Neuronal stem cell (in vitro differentiated cells): ENCODE data around the gene HDAC9.
A peak's percentile ranks its signal among the peaks of the same experiment; 100 is the strongest.

Source experiments
- DNase-seq: peaks from one replicate; pipeline ENCODE4 v3.0.0-alpha.2; 2013; ENCODE audit warnings: low spot score
- H2AFZ ChIP-seq: one replicate; pipeline ENCODE4 v1.6.1; 2013; ENCODE audit warnings: mild to moderate bottlenecking, low read length, inconsistent platforms
- H2AK5ac ChIP-seq: 2 replicates; pipeline ENCODE4 v1.6.1; 2013; ENCODE audit warnings: low read depth, mild to moderate bottlenecking, inconsistent platforms, low read length, moderate library complexity, mixed read lengths
- H2BK120ac ChIP-seq: 2 replicates; pipeline ENCODE4 v1.6.1; 2013; ENCODE audit warnings: low read depth, mild to moderate bottlenecking, inconsistent platforms, low read length, moderate library complexity, mixed read lengths
- H2BK12ac ChIP-seq: one replicate; pipeline ENCODE4 v1.6.1; 2013; ENCODE audit warnings: low read length, inconsistent platforms
- H2BK15ac ChIP-seq: 2 replicates; pipeline ENCODE4 v1.6.1; 2013; ENCODE audit warnings: mild to moderate bottlenecking, low read length, inconsistent platforms, mixed read lengths
- H2BK5ac ChIP-seq: one replicate; pipeline ENCODE4 v1.6.1; 2013; ENCODE audit warnings: inconsistent platforms, mild to moderate bottlenecking, low read length, moderate library complexity
- H3K14ac ChIP-seq: one replicate; pipeline ENCODE4 v1.6.1; 2013; ENCODE audit warnings: low read length, inconsistent platforms
- H3K18ac ChIP-seq: 2 replicates; pipeline ENCODE4 v1.6.1; 2013; ENCODE audit warnings: low read length, inconsistent platforms
- H3K23ac ChIP-seq: 2 replicates; pipeline ENCODE4 v1.6.1; 2013; ENCODE audit warnings: low read depth, mild to moderate bottlenecking, mixed read lengths, low read length, inconsistent platforms; ENCODE audit not compliant: poor library complexity
- H3K27ac ChIP-seq: replicated peaks from 3 replicates; pipeline ENCODE4 v1.5.1; 2013; ENCODE audit warnings: low read length, inconsistent platforms
- H3K27me3 ChIP-seq, 3 experiments: 2 replicates each; pipeline ENCODE4 v1.6.1; 2013; ENCODE audit warnings: low read length in 3 of 3, mild to moderate bottlenecking in 2 of 3, inconsistent platforms in 1 of 3, low read depth in 1 of 3, mixed read lengths in 1 of 3, moderate library complexity in 1 of 3; ENCODE audit not compliant: control insufficient read depth in 3 of 3, insufficient read depth in 3 of 3
- H3K36me3 ChIP-seq, 2 donors: replicated peaks in 1 of 2; 2 replicates each; pipeline ENCODE4 v1.6.1; 2013; ENCODE audit warnings: low read length in 2 of 2; ENCODE audit not compliant: control insufficient read depth in 2 of 2, insufficient read depth in 2 of 2
- H3K4ac ChIP-seq: 2 replicates; pipeline ENCODE4 v1.6.1; 2013; ENCODE audit warnings: inconsistent platforms, mild to moderate bottlenecking, low read length, moderate library complexity
- H3K4me1 ChIP-seq, 2 donors: 1 replicate in 1 of 2; 2 replicates in 1 of 2; pipeline ENCODE4 v1.6.1; 2013; ENCODE audit warnings: low read length in 2 of 2, low read depth in 1 of 2; ENCODE audit not compliant: control insufficient read depth in 2 of 2, insufficient read depth in 1 of 2
- H3K4me2 ChIP-seq: one replicate; pipeline ENCODE4 v1.6.1; 2013; ENCODE audit warnings: mild to moderate bottlenecking, low read length, inconsistent platforms; ENCODE audit not compliant: insufficient read depth, poor library complexity, severe bottlenecking
- H3K4me3 ChIP-seq, 2 donors: 2 replicates each; pipeline ENCODE4 v1.5.1; 2013; ENCODE audit warnings: low read length in 2 of 2, mild to moderate bottlenecking in 2 of 2, inconsistent platforms in 1 of 2, moderate library complexity in 1 of 2
- H3K79me1 ChIP-seq: one replicate; pipeline ENCODE4 v1.6.1; 2013; ENCODE audit warnings: low read depth, mild to moderate bottlenecking, inconsistent platforms, low read length, moderate library complexity
- H3K9ac ChIP-seq: one replicate; pipeline ENCODE4 v1.6.1; 2013; ENCODE audit warnings: mild to moderate bottlenecking, low read depth, low read length, inconsistent platforms; ENCODE audit not compliant: poor library complexity
- H3K9me3 ChIP-seq, 2 donors: replicated peaks in 1 of 2; 2 replicates each; pipeline versions ENCODE3 to v1.6.1; 2013; ENCODE audit warnings: low read length in 2 of 2, mild to moderate bottlenecking in 2 of 2, inconsistent platforms in 1 of 2, low read depth in 1 of 2, mixed read lengths in 1 of 2, moderate library complexity in 1 of 2; ENCODE audit not compliant: control insufficient read depth in 2 of 2, insufficient read depth in 1 of 2
- H4K8ac ChIP-seq: one replicate; pipeline ENCODE4 v1.6.1; 2013; ENCODE audit warnings: low read depth, mild to moderate bottlenecking, inconsistent platforms, low read length, moderate library complexity
- H4K91ac ChIP-seq: one replicate; pipeline ENCODE4 v1.6.1; 2013; ENCODE audit warnings: low read length, low read depth, mild to moderate bottlenecking, inconsistent platforms; ENCODE audit not compliant: poor library complexity
- WGBS, 2 donors: extraction: QIAGEN DNeasy Blood & Tissue Kit; methylation state at CpG; one replicate each; pipeline ENCODE4 v1.1.7; 2013; ENCODE audit warnings: missing lambda C conversion rate in 2 of 2, mixed read lengths in 1 of 2; ENCODE audit not compliant: insufficient read length in 2 of 2, insufficient replicate concordance in 1 of 2; ENCODE audit errors: extremely low coverage in 2 of 2; 5-methylcytosine and 5-hydroxymethylcytosine counted together

HDAC9 gene

GRCh38 chr7:18835001-18835690, 339.6 kb downstream of the HDAC9 start:
- Histone ChIP-seq H3K4me3 (no peak overlapping the region), H3K27ac (no peak overlapping the region)

GRCh38 chr7:18843979-18844378, 348.4 kb downstream of the HDAC9 start:
- H3K18ac ChIP-seq, result no peak overlapping the region
- H4K8ac ChIP-seq, result no peak overlapping the region
- no peaks in the 10 kb centered on the region for H3K4me1 ChIP-seq
- no peak overlapping the region for H2BK120ac ChIP-seq
- H2BK15ac ChIP-seq, result no peak overlapping the region
- H3K23ac ChIP-seq, result no peak overlapping the region
- H3K4ac ChIP-seq, result no peak overlapping the region
- H3K9ac ChIP-seq, result no peak overlapping the region
- no peak overlapping the region for H3K27ac ChIP-seq
- no peak overlapping the region for H2BK5ac ChIP-seq
- no peaks in the 10 kb centered on the region for H3K36me3 ChIP-seq
- no peaks in the 10 kb centered on the region for H3K79me1 ChIP-seq
- WGBS, 2 donors, result no CpG with 5 or more reads among the region's 3 CpGs
- no peaks in the 10 kb centered on the region for H3K27me3 ChIP-seq
- H2BK12ac ChIP-seq, result no peak overlapping the region
- no peak overlapping the region for H3K14ac ChIP-seq
- no peak overlapping the region for H3K4me2 ChIP-seq
- H3K9me3 ChIP-seq, result no peaks in the 10 kb centered on the region
- H3K4me3 ChIP-seq, result no peak overlapping the region
- H4K91ac ChIP-seq, result no peak overlapping the region
- no peak overlapping the region for H2AFZ ChIP-seq
- H2AK5ac ChIP-seq, result no peak overlapping the region
- DNase-seq, result no peak

More at GRCh38 chr7:18835001-18835690, 339.6 kb downstream of the HDAC9 start:
- H3K23ac ChIP-seq, result no peak overlapping the region
- H2BK12ac ChIP-seq, result no peak overlapping the region
- no peak overlapping the region for H2BK120ac ChIP-seq
- H3K14ac ChIP-seq, result no peak overlapping the region
- no peaks in the 10 kb centered on the region for H3K79me1 ChIP-seq
- H2AK5ac ChIP-seq, result no peak overlapping the region
- no peak overlapping the region for H2BK15ac ChIP-seq
- DNase-seq, result no peak
- H4K8ac ChIP-seq, result no peak overlapping the region
- peaks cover 0 to 7% of the 10 kb centered on the region in 2 donors for H3K4me1 ChIP-seq
- H3K36me3 ChIP-seq, result no peaks in the 10 kb centered on the region
- no peak overlapping the region for H3K9ac ChIP-seq
- no CpG with 5 or more reads among the region's 7 CpGs for WGBS, 2 donors
- H3K4me2 ChIP-seq, result no peak overlapping the region
- no peaks in the 10 kb centered on the region for H3K27me3 ChIP-seq
- H2BK5ac ChIP-seq, result no peak overlapping the region
- peak overlapping the region; percentile 74 for H2AFZ ChIP-seq
- no peak overlapping the region for H3K4ac ChIP-seq
- H3K18ac ChIP-seq, result no peak overlapping the region
- no peaks in the 10 kb centered on the region for H3K9me3 ChIP-seq
- no peak overlapping the region for H4K91ac ChIP-seq

DNA sequence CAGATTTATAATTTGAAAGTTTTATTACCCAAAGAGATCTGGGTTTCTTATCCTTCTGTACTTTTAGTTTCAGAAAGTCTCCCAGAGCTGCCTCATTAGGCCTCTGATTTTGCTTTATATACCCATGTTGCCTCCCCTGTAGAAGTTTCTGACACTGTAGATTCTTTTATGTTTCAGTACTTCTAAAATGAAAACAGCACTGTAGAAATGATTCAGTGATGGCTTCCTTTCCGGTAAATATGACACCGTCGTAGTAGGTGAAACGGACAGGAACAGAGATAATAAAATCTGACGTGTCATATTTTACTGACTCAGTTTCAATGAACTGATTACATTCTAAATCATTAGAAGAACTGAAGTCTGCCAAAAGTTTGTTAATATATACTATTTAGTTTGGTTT, 349.2 kb downstream of the HDAC9 start:
- WGBS, 2 donors, result no CpG with 5 or more reads among the region's 5 CpGs
- Histone ChIP-seq H3K4me3 (no peak overlapping the region), H2BK15ac (no peak overlapping the region), H4K8ac (no peak overlapping the region), H2BK5ac (no peak overlapping the region), H3K9ac (no peak overlapping the region), H3K27ac (no peak overlapping the region), H3K27me3 (no peaks in the 10 kb centered on the region), H3K18ac (no peak overlapping the region), H3K9me3 (no peaks in the 10 kb centered on the region), H3K36me3 (no peaks in the 10 kb centered on the region), H3K79me1 (no peaks in the 10 kb centered on the region), H3K4me2 (no peak overlapping the region), H3K14ac (no peak overlapping the region), H2BK120ac (no peak overlapping the region), H2AK5ac (no peak overlapping the region), H3K23ac (no peak overlapping the region), H4K91ac (no peak overlapping the region), H3K4ac (no peak overlapping the region), H2AFZ (no peak overlapping the region), H3K4me1 (no peaks in the 10 kb centered on the region), H2BK12ac (no peak overlapping the region)
- no peak for DNase-seq

DNA sequence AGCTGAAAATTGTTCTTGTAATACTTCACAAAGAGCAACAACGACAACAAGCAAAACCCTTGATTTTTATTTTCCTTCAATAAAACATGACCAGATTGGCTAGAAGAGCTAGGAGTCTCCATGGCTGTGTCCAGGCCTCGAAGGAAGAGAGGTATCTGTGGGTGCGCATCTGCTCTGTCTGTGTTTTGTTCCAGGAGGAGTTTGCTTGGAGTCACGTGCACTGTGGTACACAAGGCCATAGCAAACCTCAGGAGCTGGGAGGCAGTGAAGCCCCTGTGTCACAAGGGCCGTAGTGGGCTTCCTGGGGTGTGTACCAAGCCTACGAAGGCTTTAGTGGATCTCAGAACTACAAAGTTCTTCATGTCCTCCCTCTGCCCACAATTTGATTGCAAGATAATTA, 350.2 kb downstream of the HDAC9 start:
- no peak overlapping the region for H3K9ac ChIP-seq
- DNase-seq, result no peak
- H2AK5ac ChIP-seq, result no peak overlapping the region

More for the DNA sequence above, 350.2 kb downstream of the HDAC9 start:
- H4K91ac ChIP-seq, result no peak overlapping the region
- peak overlapping the region; percentile 71 for H3K18ac ChIP-seq
- no CpG with 5 or more reads among the region's 6 CpGs for WGBS, 2 donors
- no peaks in the 10 kb centered on the region for H3K4me1 ChIP-seq
- H3K27me3 ChIP-seq, result no peaks in the 10 kb centered on the region
- H3K27ac ChIP-seq, result no peak overlapping the region
- no peak overlapping the region for H2BK15ac ChIP-seq
- no peak overlapping the region for H2BK120ac ChIP-seq
- no peaks in the 10 kb centered on the region for H3K36me3 ChIP-seq
- peak overlapping the region; percentile 98 for H3K14ac ChIP-seq
- H2AFZ ChIP-seq, result no peak overlapping the region
- H3K79me1 ChIP-seq, result no peaks in the 10 kb centered on the region
- no peak overlapping the region for H3K4ac ChIP-seq
- H3K9me3 ChIP-seq, result no peaks in the 10 kb centered on the region
- H2BK12ac ChIP-seq, result no peak overlapping the region
- H3K23ac ChIP-seq, result no peak overlapping the region
- H3K4me2 ChIP-seq, result no peak overlapping the region
- no peak overlapping the region for H2BK5ac ChIP-seq
- no peak overlapping the region for H4K8ac ChIP-seq
- H3K4me3 ChIP-seq, result no peak overlapping the region
